Fibroblast of peridontal ligament (primary cell): Measurements from ENCODE around the gene OR4K5.
"Not testable (repeated sequence)": the region's sequence is repeated elsewhere in the genome, so short reads cannot be mapped to it uniquely, and the experiment has no call there.

Experiments
- DNase-seq: peaks from one replicate; pipeline ENCODE4 v3.0.0-alpha.2; 2010; ENCODE audit errors: extremely low read depth

The OR4K5 gene, protein sequence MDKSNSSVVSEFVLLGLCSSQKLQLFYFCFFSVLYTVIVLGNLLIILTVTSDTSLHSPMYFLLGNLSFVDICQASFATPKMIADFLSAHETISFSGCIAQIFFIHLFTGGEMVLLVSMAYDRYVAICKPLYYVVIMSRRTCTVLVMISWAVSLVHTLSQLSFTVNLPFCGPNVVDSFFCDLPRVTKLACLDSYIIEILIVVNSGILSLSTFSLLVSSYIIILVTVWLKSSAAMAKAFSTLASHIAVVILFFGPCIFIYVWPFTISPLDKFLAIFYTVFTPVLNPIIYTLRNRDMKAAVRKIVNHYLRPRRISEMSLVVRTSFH

DNA sequence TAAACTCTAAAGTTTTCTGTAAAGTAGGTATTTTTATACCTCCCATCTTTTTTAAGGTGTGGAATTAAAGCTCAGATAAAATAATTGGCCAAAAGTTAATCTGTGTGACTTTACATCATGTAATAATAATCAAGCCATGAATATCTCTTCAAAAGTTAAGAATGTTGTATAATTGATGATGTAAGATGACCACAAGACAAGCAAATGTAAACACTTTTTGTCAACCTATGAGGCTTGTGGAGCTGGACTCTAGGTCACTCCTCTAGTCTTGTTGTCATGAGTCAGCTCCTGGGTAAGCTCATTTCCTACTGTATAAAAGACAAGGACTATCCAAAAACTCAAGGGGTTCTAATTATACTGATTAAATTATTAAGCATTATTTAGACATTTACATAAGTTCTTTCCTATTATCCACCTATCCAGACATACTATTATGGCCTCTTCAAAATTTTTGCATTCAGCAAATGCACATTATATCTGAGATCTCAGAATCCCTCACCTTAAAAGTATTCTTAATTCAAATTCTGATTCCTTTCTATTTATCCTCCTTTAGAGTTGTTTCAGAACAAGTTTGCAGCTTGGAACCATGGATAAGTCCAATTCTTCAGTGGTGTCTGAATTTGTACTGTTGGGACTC, at the start of gene OR4K5:
OR4K5 (plus strand) TSS at position 587 of the 637 bp plus-strand sequence; CDS start at position 587, 0 bp downstream.
- DNase-seq = no peak

DNA sequence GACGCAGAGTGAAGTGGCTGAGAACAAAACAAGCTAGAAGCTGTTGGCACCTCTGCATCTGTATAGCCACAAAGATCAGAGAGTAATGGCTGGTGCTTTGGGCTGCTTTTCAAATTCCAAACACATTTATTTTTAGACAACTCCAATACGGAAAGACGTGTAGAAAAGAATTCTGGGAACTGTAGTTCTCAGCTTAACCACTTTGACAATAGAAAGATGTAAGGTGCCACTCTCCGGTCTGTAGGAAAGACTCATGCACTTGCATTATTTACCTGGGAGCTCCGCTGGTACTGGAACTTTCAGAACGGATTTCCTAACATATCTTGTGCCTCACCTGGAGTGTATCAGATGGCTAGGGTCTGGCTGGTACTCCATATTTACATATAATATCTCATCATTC, 47.2 kb upstream of the OR4K5 start:
- no peak for DNase-seq

DNA sequence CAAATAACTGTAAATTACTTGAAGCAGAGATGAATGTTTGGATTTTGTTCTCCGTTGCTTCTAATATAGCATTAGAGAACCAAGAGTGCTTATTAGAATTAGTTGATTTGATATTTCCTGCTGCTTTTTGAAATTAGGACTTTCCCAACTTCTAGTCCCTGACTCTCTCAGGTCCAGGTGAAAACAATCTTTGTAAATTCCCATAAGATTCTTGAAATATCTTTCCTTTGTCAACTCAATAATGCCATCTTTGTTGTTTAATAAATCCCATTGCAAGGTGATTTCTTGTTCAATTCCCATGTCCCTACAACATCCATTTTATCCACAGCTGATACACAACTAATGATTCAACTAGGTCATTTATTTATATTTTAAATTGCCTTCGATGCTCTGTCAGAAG, 45.6 kb upstream of the OR4K5 start, which contains the start of gene OR4K2:
OR4K2 (plus strand) TSS at position 301 of the 400 bp plus-strand sequence. CDS start 1,126 bp downstream, outside the sequence.
- no peak for DNase-seq

DNA sequence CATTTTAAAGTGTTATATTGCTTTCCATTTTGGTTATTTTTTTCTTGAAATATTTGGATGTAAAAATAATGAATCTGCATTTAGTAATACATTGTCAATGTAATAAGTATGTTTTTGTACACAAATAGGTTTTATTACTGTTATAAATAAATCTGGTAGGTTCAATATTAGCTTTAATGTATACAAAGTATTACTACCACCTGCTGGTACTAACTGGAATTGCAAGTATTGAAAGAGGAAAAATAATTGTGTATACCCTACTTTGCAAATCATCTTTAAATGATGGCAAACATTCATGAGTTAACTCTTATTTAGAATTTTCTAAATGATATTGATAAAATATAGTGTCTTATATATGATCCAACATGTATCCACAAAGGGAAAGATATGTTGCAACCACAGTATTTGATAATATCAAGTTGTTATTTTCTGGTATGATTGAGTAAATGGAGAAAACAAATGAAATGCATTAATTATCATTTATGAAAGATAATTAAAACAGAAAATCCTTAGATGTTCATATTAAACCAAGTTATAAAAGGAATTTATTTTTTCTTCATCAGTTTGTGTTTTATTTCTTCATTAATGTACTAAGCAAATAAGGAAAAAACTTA, 42.3 kb upstream of the OR4K5 start:
- DNase-seq = peak; percentile 0

DNA sequence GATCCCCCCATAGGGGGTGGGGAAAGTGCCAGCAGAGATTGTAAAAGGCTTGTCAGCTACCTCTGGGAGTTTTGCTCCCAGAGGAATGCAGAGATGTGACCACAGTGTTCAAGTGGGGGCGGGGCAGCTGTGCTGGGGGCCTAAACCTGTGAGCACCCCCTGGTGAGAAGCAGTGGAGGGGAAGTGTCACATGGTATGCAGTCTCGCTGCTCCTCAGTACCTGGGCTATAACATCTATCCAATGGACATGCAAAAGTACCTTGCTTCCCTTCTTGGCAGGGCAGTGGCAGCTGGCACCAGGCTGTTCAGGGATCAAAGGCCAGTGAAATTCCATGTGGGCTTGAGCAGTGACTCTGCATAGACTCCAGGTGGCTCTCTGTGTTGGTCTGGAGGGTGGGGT, 25.1 kb upstream of the OR4K5 start:
- no peak for DNase-seq

DNA sequence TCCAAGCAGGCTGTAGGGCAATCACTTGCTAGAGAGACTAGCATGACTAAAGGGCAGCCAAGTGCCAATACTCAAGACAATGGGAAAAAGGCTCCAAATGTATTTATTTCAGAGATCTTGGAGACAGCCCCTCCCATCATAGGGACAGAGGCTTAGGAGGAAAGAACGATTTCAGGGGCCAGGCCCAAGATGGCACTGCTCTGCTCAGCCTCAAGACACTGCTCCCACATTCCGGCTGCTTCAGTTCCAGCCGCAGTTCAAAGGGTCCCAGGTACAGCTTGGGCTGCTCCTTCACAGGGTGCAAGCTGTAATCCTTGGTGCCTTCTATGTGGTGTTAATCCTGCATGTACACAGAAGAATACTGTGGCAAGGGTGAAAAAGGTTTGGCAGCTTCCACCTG, 19.4 kb upstream of the OR4K5 start:
- DNase-seq = no peak

DNA sequence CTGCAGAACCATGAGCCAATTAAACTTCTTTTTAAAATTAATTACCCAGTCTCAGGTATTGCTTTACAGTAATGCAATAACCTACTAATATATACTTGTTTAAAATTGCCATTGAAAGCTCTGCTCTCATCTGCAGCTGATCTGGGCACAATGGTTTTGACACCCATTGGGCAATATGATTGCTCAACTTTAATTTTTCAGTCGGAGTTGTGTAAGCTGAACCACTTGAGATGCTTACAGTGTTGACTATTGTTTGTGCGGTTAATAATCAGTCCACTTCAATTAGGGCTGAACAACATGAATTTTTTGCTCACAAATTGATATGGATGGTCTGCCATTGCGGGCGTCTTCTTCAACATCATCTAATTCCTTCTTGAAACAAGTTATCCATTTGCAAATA, 18.0 kb upstream of the OR4K5 start:
- no peak for DNase-seq

DNA sequence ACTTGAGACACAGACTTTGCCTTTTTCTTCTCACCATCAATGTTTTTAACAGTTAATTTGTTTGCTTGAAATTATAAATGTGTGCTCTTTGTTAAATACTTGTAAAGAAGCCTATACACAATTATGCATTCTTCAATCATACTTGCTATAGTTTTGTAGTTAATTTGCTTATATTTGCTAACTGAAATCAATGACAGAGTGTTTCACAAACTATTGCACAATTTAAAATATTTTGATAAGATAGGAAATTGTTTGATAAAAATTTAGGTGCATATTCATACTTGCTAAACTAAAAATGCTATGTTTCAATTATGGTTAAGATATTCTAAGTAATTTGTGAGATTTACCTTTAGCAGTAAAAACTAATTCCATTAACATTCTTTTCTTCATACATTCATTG, 13.7 kb upstream of the OR4K5 start:
- DNase-seq = no peak

DNA sequence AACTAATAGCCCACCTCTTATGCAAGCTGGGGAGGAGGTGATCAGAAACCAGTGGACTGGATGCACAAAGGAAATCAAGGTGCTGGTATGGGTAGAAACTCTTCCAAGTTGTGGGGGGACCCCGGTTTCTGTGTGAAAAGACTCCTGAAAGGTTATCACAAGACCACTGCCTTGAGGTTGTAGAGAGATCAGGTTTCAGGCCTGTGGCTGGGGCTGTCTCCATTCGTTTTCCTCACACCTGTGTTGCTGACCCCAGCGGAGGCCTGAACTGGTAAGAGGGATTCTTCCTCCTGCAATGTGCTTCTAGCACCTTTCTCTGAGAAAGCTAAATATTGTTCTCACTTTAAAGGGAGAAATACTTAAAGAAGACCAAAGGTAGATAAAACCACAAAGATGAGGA, 9.3 kb upstream of the OR4K5 start:
- DNase-seq = no peak

DNA sequence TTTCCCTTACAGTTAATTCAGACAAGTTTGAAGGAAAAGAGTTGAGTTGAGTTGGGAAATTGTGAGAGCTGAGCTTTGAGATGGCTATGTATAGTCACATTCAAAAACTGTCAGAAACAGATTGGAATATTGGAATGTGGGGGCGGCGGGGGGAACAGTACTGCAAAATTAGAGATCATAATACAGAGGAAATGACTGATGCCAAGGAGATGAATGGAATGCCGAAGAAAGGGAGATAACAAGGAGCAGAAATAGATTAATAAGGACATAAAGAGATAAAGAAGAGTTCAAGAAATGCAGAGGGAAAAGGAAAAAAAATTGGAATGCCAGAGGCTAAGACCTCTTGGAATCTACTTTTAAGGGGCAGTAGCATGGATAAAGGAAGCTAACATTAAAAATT, 3.2 kb upstream of the OR4K5 start:
- no peak for DNase-seq

DNA sequence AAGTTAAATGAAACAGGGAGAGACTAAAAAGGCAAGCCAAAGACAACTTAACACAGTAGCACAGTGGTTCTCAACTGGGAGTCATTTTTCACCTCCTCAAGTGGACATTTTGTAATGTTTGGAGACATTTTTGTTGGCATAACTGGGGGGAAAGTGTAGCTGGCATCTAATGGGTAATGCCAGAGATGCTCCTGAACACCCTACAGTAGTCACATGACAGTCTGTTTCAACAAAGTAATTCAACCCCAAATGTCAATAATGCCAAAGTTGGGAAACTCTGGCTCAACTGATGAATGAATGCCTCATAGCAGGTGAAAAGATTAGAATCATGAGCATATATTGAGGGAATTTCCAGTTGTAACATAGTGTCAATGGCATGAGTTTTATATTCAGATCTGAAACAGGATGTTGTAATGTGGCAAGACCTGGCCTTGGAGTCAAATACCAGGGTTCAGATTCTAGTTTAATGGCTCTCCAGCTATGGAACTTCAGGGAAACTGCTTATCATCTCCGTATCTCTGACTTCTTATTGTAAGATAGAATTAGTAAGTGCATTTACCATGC, 2.4 kb upstream of the OR4K5 start:
- no peak for DNase-seq

DNA sequence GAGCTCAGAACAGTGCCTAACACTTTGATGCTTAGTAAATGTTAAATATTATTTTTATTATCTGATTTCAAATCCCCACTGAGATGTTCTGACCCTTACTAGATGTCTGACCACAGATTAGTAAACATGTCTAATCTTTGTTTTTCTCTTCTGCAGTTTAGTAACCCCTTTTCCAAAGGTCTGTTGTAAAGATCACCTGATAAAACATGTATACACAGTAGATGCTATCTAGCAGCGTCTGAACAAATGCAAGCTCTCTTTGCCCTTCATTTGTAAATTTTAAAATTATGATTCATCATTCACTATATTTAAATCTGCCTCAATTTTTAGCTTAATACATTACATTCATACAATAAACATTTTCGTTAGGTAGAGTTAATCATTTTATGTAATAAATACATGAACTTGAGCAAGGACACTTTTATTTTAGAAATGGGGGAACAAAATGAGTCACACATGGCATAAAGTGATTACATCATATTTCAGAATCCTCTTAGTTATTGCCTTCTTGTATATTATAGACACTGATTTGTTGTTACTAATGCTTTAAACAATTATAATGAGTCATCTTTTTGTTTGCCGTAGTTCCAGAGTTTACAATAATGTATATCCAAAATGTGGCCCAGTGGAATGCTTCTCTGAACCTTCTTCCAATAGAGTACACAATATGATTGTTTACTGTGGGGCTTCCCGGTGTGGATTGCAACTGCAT, 1.7 kb upstream of the OR4K5 start:
- DNase-seq = no peak

DNA sequence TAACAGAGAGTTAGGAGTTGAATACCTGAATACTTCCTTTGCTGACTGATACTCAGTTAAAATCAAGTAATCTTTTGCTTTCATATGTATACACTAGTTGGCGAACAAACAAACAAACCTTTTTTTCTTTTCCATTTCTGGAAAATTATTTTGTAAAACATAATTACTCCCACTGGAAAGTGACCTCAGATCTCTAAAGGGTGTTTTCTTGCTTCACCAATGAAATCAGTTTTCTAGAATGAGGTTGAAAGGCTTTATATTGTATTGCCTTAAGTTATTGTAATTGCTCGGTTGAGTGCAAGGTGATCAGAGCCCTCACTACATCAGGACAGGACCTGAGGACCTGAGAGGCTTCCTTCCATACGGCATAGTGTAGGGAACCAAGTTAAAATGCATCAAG, 10.2 kb downstream of the OR4K5 start, which contains the start of gene OR4K1:
OR4K1 (plus strand) TSS at position 301 of the 400 bp plus-strand sequence. CDS start 4,750 bp downstream, outside the sequence.
- no peak for DNase-seq

DNA sequence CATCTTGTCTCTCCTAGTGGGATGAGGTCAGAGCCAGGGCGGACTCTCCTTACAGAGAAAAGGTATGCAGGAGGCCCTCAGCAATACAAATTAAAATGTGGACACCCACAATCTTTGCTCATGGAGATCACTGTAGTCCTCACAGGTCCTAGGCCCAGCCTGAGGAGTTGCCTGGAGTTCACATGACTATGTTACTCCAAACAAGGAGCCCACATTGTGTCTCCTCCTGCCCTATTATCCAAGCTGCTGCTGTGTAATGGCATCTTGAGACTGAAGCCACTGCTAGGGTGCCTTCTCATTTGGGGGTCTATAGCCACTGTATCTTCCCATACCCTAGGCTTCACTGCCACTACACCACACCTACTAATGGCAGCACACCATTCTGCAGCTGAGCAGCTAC, 21.3 kb downstream of the OR4K5 start:
- no peak for DNase-seq

DNA sequence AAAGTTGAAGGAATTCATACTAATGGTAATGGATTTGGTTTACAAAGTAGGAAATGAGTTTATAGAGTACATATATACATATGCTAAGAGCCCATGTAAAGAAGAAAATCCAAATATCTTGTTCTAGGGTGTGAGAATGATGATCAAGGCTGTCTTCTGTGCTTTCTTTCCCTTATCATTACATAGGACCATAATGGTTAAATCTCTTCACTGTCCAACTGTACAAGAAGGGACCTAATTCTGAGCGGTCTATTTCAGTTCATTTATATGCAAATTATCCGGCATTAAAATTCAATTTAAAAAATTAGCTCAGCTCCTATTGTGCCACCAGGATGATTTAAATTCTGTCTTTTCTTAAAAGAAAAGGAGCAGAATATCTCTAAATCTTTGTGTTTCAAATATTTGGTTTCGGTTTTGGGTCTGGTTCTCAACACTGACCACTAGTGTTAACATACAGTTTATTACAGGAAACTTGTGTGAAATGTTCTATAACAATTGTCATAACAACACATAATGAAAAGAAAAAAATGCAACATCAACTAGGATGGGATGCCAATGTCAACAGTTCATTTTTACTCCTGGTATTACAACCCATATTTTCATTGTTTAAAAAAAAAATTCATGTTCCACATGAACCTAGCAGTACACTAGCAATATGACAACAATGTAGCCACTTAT, 27.1 kb downstream of the OR4K5 start:
- no peak for DNase-seq

DNA sequence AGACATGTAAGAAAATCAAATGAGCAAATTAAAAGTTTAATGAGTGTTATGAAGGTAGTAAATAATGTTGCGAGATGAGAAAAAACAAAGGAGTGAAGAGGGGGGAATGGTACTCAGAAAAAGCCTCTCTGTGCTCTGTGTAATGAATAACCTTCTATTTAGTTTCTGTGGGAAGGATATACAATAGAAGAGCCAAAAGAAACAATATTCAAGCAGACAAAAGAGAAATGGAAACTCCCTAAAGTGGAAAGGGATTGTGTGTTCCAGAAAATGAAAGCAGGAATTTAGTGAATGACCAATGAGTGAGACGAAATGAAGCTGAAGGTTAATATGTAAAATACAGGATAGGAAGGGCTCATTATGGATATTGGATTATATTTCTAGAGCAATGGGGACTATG, 28.8 kb downstream of the OR4K5 start:
- DNase-seq = no peak

DNA sequence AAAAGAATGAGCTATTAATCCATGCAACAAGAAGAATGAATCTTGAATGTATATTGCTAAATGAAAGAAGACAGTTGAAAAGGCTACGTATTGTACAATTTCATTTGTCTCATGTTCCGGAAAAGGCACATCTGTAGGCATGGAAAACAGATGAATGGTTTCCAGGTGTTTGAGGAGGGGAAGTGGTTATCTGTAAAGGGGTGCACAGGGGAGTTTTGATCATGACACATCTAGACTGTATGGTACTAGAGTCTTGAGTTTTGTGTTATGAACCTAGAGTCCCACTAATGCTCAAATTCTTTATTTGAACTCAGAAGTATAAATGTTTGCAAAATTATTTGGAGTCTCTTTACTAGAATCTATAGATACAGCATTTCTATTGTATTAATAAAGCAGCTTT, 49.3 kb downstream of the OR4K5 start:
- DNase-seq = not testable (repeated sequence)
